Stimulated activated CD8-positive, alpha-beta memory T cell treated with anti-CD3 and anti-CD28 coated beads, Interleukin-4, amount 100 ng/mL, for 4 hours (primary cell): Measurements from ENCODE around the gene NGRN.
A peak's percentile ranks its signal among the peaks of the same experiment; 100 is the strongest.
"Not testable (repeated sequence)": the region's sequence is repeated elsewhere in the genome, so short reads cannot be mapped to it uniquely, and the experiment has no call there.

Experiments used
- DNase-seq, 2 donors: peaks; one replicate each; pipeline ENCODE4 v3.0.0-alpha.2; 2020; ENCODE audit warnings: low read depth in 2 of 2, low spot score in 1 of 2

Gene NGRN

GRCh38 chr15:90278467-90278866 is 13.0 kb downstream of the NGRN start:
- DNase-seq: not testable (repeated sequence)

- DNase-seq: not testable (repeated sequence)
Observed at GRCh38 chr15:90280743-90281142, 15.3 kb downstream of the NGRN start.

- DNase-seq: not testable (repeated sequence)
Observed at GRCh38 chr15:90281637-90282036, 16.2 kb downstream of the NGRN start.

GRCh38 chr15:90286678-90287077 is 21.2 kb downstream of the NGRN start:
- DNase-seq: peak in 1 of 2 donors; percentile 21

GRCh38 chr15:90287101-90287500 is 21.6 kb downstream of the NGRN start:
- no peak for DNase-seq

- no peak for DNase-seq
Observed at GRCh38 chr15:90287946-90288345, 22.5 kb downstream of the NGRN start.

GRCh38 chr15:90291679-90292356 is 26.3 kb downstream of the NGRN start:
- no peak for DNase-seq

- DNase-seq: peak; percentile 21 to 43
Observed at GRCh38 chr15:90293040-90293810, 27.8 kb downstream of the NGRN start.

GRCh38 chr15:90294159-90294558 is 28.7 kb downstream of the NGRN start:
- no peak for DNase-seq

GRCh38 chr15:90294601-90295269 is 29.3 kb downstream of the NGRN start:
- DNase-seq: no peak

- DNase-seq: no peak
Observed at GRCh38 chr15:90295270-90295648, 29.8 kb downstream of the NGRN start.

GRCh38 chr15:90296316-90296884 is 30.9 kb downstream of the NGRN start:
- DNase-seq: not testable (repeated sequence)

GRCh38 chr15:90297021-90297420 is 31.5 kb downstream of the NGRN start:
- no peak for DNase-seq

- DNase-seq: no peak
Observed at GRCh38 chr15:90300541-90300940, 35.1 kb downstream of the NGRN start.

GRCh38 chr15:90300988-90301706 is 35.7 kb downstream of the NGRN start:
- peak; percentile 17 to 24 for DNase-seq

- DNase-seq: no peak
Observed at GRCh38 chr15:90301707-90302300, 36.3 kb downstream of the NGRN start.

- DNase-seq: not testable (repeated sequence)
Observed at GRCh38 chr15:90305355-90305754, 39.9 kb downstream of the NGRN start.

- no peak for DNase-seq
Observed at GRCh38 chr15:90305932-90306331, 40.5 kb downstream of the NGRN start.

GRCh38 chr15:90306560-90306959 is 41.1 kb downstream of the NGRN start:
- no peak for DNase-seq

- DNase-seq: no peak
Observed at GRCh38 chr15:90307661-90308060, 42.2 kb downstream of the NGRN start.

- no peak for DNase-seq
Observed at GRCh38 chr15:90309020-90309419, 43.5 kb downstream of the NGRN start.
